OCI-LY1 (cell line): ENCODE results near the gene SLC6A3.

Experiments used
- H2AFZ ChIP-seq: fragments of 200-600 bp; sonication (generic), shearing (Covaris generic); 2 replicates; pipeline ENCODE4 v1.6.0; 2014; ENCODE audit warnings: antibody characterized with exemption, mild to moderate bottlenecking, low read length
- H3F3A ChIP-seq: fragments of 200-600 bp; sonication (generic), shearing (Covaris generic); 2 replicates; pipeline ENCODE4 v1.6.0; 2014; ENCODE audit warnings: mild to moderate bottlenecking, antibody characterized with exemption, low read length, moderate library complexity; ENCODE audit not compliant: insufficient read depth
- H3K27ac ChIP-seq: fragments of 200-600 bp; sonication (generic); 2 replicates; pipeline ENCODE4 v1.5.1; 2014; ENCODE audit warnings: low read length, mixed run types, mild to moderate bottlenecking, low read depth; ENCODE audit not compliant: poor library complexity, severe bottlenecking
- H3K27me3 ChIP-seq: fragments of 200-600 bp; sonication (generic); 2 replicates; pipeline ENCODE4 v1.6.0; 2014; ENCODE audit warnings: antibody characterized with exemption, mild to moderate bottlenecking, low read length, moderate library complexity; ENCODE audit not compliant: insufficient read depth
- H3K36me3 ChIP-seq: fragments of 200-600 bp; sonication (generic); 2 replicates; pipeline ENCODE4 v1.6.1; 2014; ENCODE audit warnings: mild to moderate bottlenecking, antibody characterized with exemption, low read length, moderate library complexity, mixed read lengths; ENCODE audit not compliant: insufficient read depth
- H3K4me1 ChIP-seq: fragments of 200-600 bp; sonication (generic); 2 replicates; pipeline ENCODE4 v1.5.1; 2014; ENCODE audit warnings: mild to moderate bottlenecking, low read length, moderate library complexity; ENCODE audit not compliant: insufficient read depth, severe bottlenecking
- H3K4me2 ChIP-seq: fragments of 200-600 bp; sonication (generic), shearing (Covaris generic); 2 replicates; pipeline ENCODE4 v1.6.1; 2014; ENCODE audit warnings: low read length
- H3K4me3 ChIP-seq: fragments of 200-600 bp; sonication (generic); 2 replicates; pipeline ENCODE4 v1.5.1; 2014; ENCODE audit warnings: low read length, low read depth, mild to moderate bottlenecking, mixed read lengths; ENCODE audit not compliant: poor library complexity, severe bottlenecking
- H3K79me2 ChIP-seq: fragments of 200-600 bp; shearing (Covaris generic); 2 replicates; pipeline ENCODE4 v1.6.1; 2016; ENCODE audit warnings: mixed run types, low read length, mixed read lengths; ENCODE audit not compliant: insufficient read depth
- H3K9ac ChIP-seq: fragments of 200-600 bp; sonication (generic), shearing (Covaris generic); 2 replicates; pipeline ENCODE4 v1.6.1; 2014; ENCODE audit warnings: mild to moderate bottlenecking, low read length, mixed read lengths
- H3K9me2 ChIP-seq: fragments of 200-600 bp; sonication (generic), shearing (Covaris generic); 2 replicates; pipeline ENCODE4 v1.6.1; 2014; ENCODE audit warnings: low read depth, mild to moderate bottlenecking, low read length, mixed read lengths
- H3K9me3 ChIP-seq: fragments of 200-600 bp; shearing (Covaris generic); 2 replicates; pipeline ENCODE4 v1.6.1; 2014; ENCODE audit warnings: low read length, mixed read lengths
- H4K20me1 ChIP-seq: fragments of 200-600 bp; sonication (generic), shearing (Covaris generic); 2 replicates; pipeline ENCODE4 v1.6.0; 2016; ENCODE audit warnings: mild to moderate bottlenecking, low read length; ENCODE audit not compliant: insufficient read depth
- EZH2 ChIP-seq: fragments of 200-600 bp; sonication (generic), shearing (Covaris generic); IDR thresholded peaks from 2 replicates; pipeline ENCODE4 v1.8.0; 2017; ENCODE audit warnings: borderline replicate concordance, mixed run types, mild to moderate bottlenecking, antibody characterized with exemption, low read length, moderate library complexity, mixed read lengths
- TF ChIP-seq, protein P1 (sequence below): fragments of 200-600 bp; sonication (generic), shearing (Covaris generic); IDR thresholded peaks from 2 replicates; pipeline ENCODE4 v1.5.1; 2017; ENCODE audit warnings: mild to moderate bottlenecking, antibody characterized with exemption, low read length, moderate library complexity, mixed read lengths

SLC6A3 gene

DNA sequence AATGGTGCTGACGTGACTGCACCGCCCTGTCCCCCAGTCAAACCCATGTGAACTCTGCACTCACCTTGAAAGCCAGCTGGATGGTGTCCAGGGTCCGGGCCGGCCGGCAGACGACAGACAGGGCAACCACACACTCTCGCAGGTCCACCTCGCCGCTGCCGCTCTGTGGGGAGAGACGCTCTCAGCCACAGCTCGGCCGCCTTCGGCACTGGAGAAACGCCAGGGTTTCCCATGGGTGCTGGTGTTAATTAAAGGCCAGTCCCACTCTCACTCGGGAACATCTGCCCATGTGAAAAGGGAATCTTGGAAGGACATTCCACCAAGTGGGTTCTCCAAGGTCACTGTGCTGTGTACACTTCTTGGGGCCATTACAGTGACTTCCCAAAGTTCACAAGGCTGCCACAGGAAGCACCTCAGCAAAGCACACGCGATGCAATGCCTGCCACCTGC, 25.5 kb upstream of the SLC6A3 start:
- Histone ChIP-seq H3K4me1 (no peaks in the 10 kb centered on the region), H3K27ac (no peak overlapping the region), H3K9ac (no peak overlapping the region), H2AFZ (no peak overlapping the region), H3F3A (no peaks in the 10 kb centered on the region), H3K9me2 (no peaks in the 10 kb centered on the region), H3K9me3 (no peaks in the 10 kb centered on the region), H3K79me2 (no peaks in the 10 kb centered on the region), H3K36me3 (peaks cover 9% of the 10 kb centered on the region), H4K20me1 (no peaks in the 10 kb centered on the region), H3K27me3 (no peaks in the 10 kb centered on the region), H3K4me3 (no peak overlapping the region), H3K4me2 (no peak overlapping the region)
- TF ChIP-seq, protein P1, sequence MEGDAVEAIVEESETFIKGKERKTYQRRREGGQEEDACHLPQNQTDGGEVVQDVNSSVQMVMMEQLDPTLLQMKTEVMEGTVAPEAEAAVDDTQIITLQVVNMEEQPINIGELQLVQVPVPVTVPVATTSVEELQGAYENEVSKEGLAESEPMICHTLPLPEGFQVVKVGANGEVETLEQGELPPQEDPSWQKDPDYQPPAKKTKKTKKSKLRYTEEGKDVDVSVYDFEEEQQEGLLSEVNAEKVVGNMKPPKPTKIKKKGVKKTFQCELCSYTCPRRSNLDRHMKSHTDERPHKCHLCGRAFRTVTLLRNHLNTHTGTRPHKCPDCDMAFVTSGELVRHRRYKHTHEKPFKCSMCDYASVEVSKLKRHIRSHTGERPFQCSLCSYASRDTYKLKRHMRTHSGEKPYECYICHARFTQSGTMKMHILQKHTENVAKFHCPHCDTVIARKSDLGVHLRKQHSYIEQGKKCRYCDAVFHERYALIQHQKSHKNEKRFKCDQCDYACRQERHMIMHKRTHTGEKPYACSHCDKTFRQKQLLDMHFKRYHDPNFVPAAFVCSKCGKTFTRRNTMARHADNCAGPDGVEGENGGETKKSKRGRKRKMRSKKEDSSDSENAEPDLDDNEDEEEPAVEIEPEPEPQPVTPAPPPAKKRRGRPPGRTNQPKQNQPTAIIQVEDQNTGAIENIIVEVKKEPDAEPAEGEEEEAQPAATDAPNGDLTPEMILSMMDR, result no peak
- TF ChIP-seq EZH2, result no peak

DNA sequence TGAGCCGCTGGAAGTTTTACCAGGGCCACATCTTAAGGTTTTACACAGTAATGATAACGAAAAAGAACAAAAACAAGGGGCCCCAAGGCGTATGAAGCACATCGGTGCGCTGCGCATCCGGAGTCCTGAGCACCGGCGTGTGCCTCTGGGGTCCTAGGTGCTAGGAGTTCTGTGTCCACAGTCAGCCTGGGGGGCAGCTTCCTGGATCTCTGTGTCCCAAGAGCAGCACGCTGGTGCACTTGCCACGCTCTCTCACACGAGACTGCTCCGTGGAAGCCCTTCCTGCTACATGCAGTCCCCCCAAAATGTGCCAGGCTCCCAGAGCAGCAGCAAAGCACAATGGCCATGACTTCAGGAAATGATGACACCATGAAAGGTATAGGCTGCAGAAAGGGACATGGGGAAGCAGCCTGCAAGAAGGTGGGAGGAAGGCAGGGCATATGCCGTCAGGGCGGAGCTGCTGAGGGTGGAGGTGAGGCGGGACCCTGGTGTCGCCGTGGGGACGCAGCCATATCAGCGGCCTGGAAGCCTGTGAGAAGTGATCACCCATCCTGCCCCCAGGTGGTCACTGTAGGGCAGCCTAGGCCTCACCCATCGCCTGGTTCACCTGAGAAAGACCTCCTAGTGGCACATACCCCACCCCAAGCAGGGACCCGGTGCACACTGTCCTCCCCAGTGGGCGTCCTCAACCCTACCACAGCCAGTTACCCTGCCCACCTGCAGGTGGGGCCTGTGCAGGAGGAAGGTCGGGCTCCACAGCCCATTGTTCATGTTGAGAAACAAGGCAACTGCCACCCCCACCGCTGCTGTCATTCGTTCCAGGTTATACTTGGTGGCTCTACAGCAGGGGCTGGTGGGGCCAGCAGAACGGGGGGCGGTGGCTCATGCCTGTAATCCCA, 23.6 kb upstream of the SLC6A3 start:
- Histone ChIP-seq H4K20me1 (no peaks in the 10 kb centered on the region), H3K27ac (no peak overlapping the region), H3K9me3 (no peaks in the 10 kb centered on the region), H3K36me3 (no peaks in the 10 kb centered on the region; the same call in 1 of the 2 replicates), H3F3A (no peaks in the 10 kb centered on the region), H3K4me3 (no peak overlapping the region), H3K9me2 (no peaks in the 10 kb centered on the region), H2AFZ (no peak overlapping the region), H3K4me1 (no peaks in the 10 kb centered on the region), H3K27me3 (no peaks in the 10 kb centered on the region), H3K9ac (no peak overlapping the region), H3K4me2 (no peak overlapping the region), H3K79me2 (no peaks in the 10 kb centered on the region)
- TF ChIP-seq EZH2, result no peak
- TF ChIP-seq, protein P1, result no peak

DNA sequence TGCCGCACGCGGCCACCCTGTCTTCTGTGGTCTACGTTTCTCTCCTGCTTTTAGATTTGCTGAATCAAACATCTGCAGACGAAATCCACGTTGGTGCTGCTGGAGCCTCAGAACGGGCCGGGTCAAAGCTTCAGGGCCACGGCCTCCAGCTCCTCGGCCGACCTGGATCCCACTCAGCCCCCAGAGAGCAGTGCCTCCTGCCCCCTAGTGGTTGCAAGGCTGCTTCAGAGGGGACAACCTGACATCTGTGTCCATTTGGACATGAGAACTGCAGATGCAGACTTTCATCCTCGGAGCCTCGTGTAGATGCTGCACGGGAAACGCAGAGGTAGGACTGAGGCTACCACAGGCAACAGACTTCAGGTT, 23.0 kb upstream of the SLC6A3 start:
- Histone ChIP-seq H3K9ac (no peak overlapping the region), H3K27me3 (no peaks in the 10 kb centered on the region), H3K9me2 (no peaks in the 10 kb centered on the region), H3K4me3 (no peak overlapping the region), H2AFZ (no peak overlapping the region), H3K79me2 (no peaks in the 10 kb centered on the region), H3K4me1 (no peaks in the 10 kb centered on the region), H4K20me1 (no peaks in the 10 kb centered on the region), H3K9me3 (no peaks in the 10 kb centered on the region), H3K36me3 (peaks cover 2% of the 10 kb centered on the region; the same call in 1 of the 2 replicates), H3K27ac (no peak overlapping the region), H3F3A (no peaks in the 10 kb centered on the region), H3K4me2 (no peak overlapping the region)
- no peak for TF ChIP-seq EZH2
- TF ChIP-seq, protein P1, result peak; percentile 80
